HEK293 (cell line): ENCODE measurements around the gene NKX1-1.

ENCODE experiments used
- CTCF ChIA-PET: fragments of 350-600 bp; formaldehyde crosslinking; extraction: SDS; loops from one replicate; lab custom pipeline; 2021; ENCODE audit warnings: antibody characterized with exemption; lab: Yijun Ruan, JAX
- POLR2A ChIA-PET: fragments of 300-600 bp; formaldehyde crosslinking; extraction: SDS; loops from one replicate; lab custom pipeline; 2020; ENCODE audit warnings: antibody characterized with exemption, inconsistent platforms; lab: Yijun Ruan, JAX
- H3K27ac ChIP-seq: fragments of 200-500 bp; sonication (Bioruptor generic); 2 replicates; pipeline ENCODE4 v1.5.1; 2014; ENCODE audit warnings: low read depth, low read length, control low read depth, inconsistent platforms; ENCODE audit errors: extremely low read depth
- H3K36me3 ChIP-seq, 2 experiments: fragments of 200-500 bp in 1 of 2; sonication (Bioruptor generic) in 1 of 2; 1 replicate in 1 of 2; 2 replicates in 1 of 2; pipeline ENCODE4 v1.5.1; 2014 to 2017; ENCODE audit warnings: inconsistent platforms in 2 of 2, low read length in 2 of 2; ENCODE audit not compliant: control insufficient read depth in 2 of 2, insufficient read depth in 1 of 2
- H3K4me1 ChIP-seq: fragments of 200-500 bp; sonication (Bioruptor generic); 2 replicates; pipeline ENCODE4 v1.5.1; 2014; ENCODE audit warnings: mild to moderate bottlenecking, low read length, inconsistent platforms; ENCODE audit not compliant: control insufficient read depth, insufficient read depth
- H3K4me3 ChIP-seq: 2 replicates; pipeline ENCODE4 v1.5.1; 2011; ENCODE audit warnings: low read depth, mild to moderate bottlenecking, control low read depth, low read length, moderate library complexity
- H3K9me3 ChIP-seq: fragments of 200-500 bp; sonication (Bioruptor generic); 2 replicates; pipeline ENCODE4 v1.5.1; 2014; ENCODE audit warnings: low read depth, low read length, inconsistent platforms; ENCODE audit not compliant: control insufficient read depth, insufficient read depth
- GLIS1 ChIP-seq: fragments of 450-650 bp; formaldehyde crosslinking; IDR thresholded peaks from 2 replicates; pipeline ENCODE4 v1.5.1; 2016; ENCODE audit warnings: missing biosample characterization, missing genetic modification characterization
- KLF1 ChIP-seq: fragments of 450-650 bp; formaldehyde crosslinking; IDR thresholded peaks from 2 replicates; pipeline ENCODE4 v1.5.1; 2016; ENCODE audit warnings: missing biosample characterization, missing genetic modification characterization
- KLF7 ChIP-seq: fragments of 450-650 bp; formaldehyde crosslinking; IDR thresholded peaks from 2 replicates; pipeline ENCODE4 v1.5.1; 2016; ENCODE audit warnings: missing biosample characterization, missing genetic modification characterization, borderline replicate concordance
- MYNN ChIP-seq: fragments of 450-650 bp; formaldehyde crosslinking; IDR thresholded peaks from 2 replicates; pipeline ENCODE4 v1.5.1; 2016; ENCODE audit warnings: missing biosample characterization, missing genetic modification characterization, borderline replicate concordance
- YY2 ChIP-seq: fragments of 450-650 bp; formaldehyde crosslinking; IDR thresholded peaks from 2 replicates; pipeline ENCODE4 v1.5.1; 2016; ENCODE audit warnings: missing biosample characterization, missing genetic modification characterization
- ZFHX2 ChIP-seq: fragments of 450-650 bp; formaldehyde crosslinking; conservative IDR thresholded peaks from 2 replicates; pipeline ENCODE4 v1.5.1; 2016; ENCODE audit warnings: missing biosample characterization, missing genetic modification characterization
- ZFP37 ChIP-seq: fragments of 450-650 bp; formaldehyde crosslinking; IDR thresholded peaks from 2 replicates; pipeline ENCODE4 v1.5.1; 2016; ENCODE audit warnings: missing biosample characterization, missing genetic modification characterization
- ZFP69B ChIP-seq: fragments of 450-650 bp; formaldehyde crosslinking; IDR thresholded peaks from 2 replicates; pipeline ENCODE4 v1.5.1; 2016; ENCODE audit warnings: missing biosample characterization, missing genetic modification characterization
- ZNF10 ChIP-seq: fragments of 450-650 bp; formaldehyde crosslinking; IDR thresholded peaks from 2 replicates; pipeline ENCODE4 v1.5.1; 2017; ENCODE audit warnings: missing biosample characterization, missing genetic modification characterization
- ZNF112 ChIP-seq: fragments of 450-650 bp; formaldehyde crosslinking; IDR thresholded peaks from 2 replicates; pipeline ENCODE4 v1.5.0; 2017; ENCODE audit warnings: missing biosample characterization, missing genetic modification characterization
- ZNF114 ChIP-seq: fragments of 450-650 bp; formaldehyde crosslinking; IDR thresholded peaks from 2 replicates; pipeline ENCODE4 v1.5.0; 2017; ENCODE audit warnings: missing biosample characterization, missing genetic modification characterization
- ZNF16 ChIP-seq: fragments of 450-650 bp; formaldehyde crosslinking; IDR thresholded peaks from 2 replicates; pipeline ENCODE4 v1.5.1; 2016; ENCODE audit warnings: low read depth, missing biosample characterization, missing genetic modification characterization
- ZNF311 ChIP-seq: fragments of 450-650 bp; formaldehyde crosslinking; IDR thresholded peaks from 2 replicates; pipeline ENCODE4 v1.5.1; 2017; ENCODE audit warnings: missing biosample characterization, missing genetic modification characterization, borderline replicate concordance
- ZNF530 ChIP-seq: fragments of 450-650 bp; formaldehyde crosslinking; IDR thresholded peaks from 2 replicates; pipeline ENCODE4 v1.5.1; 2016; ENCODE audit warnings: low read depth, missing biosample characterization, missing genetic modification characterization
- ZNF548 ChIP-seq: fragments of 450-650 bp; formaldehyde crosslinking; IDR thresholded peaks from 2 replicates; pipeline ENCODE4 v1.5.1; 2016; ENCODE audit warnings: missing biosample characterization, missing genetic modification characterization
- ZNF561 ChIP-seq: fragments of 450-650 bp; IDR thresholded peaks from 2 replicates; pipeline ENCODE4 v1.5.1; 2018; ENCODE audit warnings: missing biosample characterization, missing genetic modification characterization, borderline replicate concordance
- ZNF670 ChIP-seq: fragments of 450-650 bp; formaldehyde crosslinking; IDR thresholded peaks from 2 replicates; pipeline ENCODE4 v1.5.1; 2016; ENCODE audit warnings: missing biosample characterization, missing genetic modification characterization, low read depth
- ZNF76 ChIP-seq: fragments of 450-650 bp; formaldehyde crosslinking; IDR thresholded peaks from 2 replicates; pipeline ENCODE4; 2016; ENCODE audit warnings: low read depth, missing biosample characterization, missing genetic modification characterization, borderline replicate concordance
- ZNF776 ChIP-seq: fragments of 450-650 bp; formaldehyde crosslinking; IDR thresholded peaks from 2 replicates; pipeline ENCODE4 v1.5.0; 2017; ENCODE audit warnings: missing biosample characterization, missing genetic modification characterization, borderline replicate concordance
- TF ChIP-seq, protein P1 (sequence below): fragments of 450-650 bp; formaldehyde crosslinking; IDR thresholded peaks from 2 replicates; pipeline ENCODE4 v1.5.1; 2016; ENCODE audit warnings: missing biosample characterization, missing genetic modification characterization
- TF ChIP-seq, protein P2 (sequence below): fragments of 450-650 bp; formaldehyde crosslinking; IDR thresholded peaks from 2 replicates; pipeline ENCODE4 v1.5.1; 2016; ENCODE audit warnings: missing biosample characterization, missing genetic modification characterization
- TF ChIP-seq, protein P3 (sequence below): fragments of 450-650 bp; formaldehyde crosslinking; IDR thresholded peaks from 2 replicates; pipeline ENCODE4 v1.5.1; 2017; ENCODE audit warnings: missing biosample characterization, missing genetic modification characterization
- TF ChIP-seq, protein P4 (sequence below): sonication (generic); formaldehyde crosslinking; IDR thresholded peaks from 2 replicates; pipeline ENCODE4 v1.8.1; 2022; ENCODE audit warnings: mild to moderate bottlenecking, moderate library complexity, missing genetic modification reagents

The NKX1-1 gene

DNA sequence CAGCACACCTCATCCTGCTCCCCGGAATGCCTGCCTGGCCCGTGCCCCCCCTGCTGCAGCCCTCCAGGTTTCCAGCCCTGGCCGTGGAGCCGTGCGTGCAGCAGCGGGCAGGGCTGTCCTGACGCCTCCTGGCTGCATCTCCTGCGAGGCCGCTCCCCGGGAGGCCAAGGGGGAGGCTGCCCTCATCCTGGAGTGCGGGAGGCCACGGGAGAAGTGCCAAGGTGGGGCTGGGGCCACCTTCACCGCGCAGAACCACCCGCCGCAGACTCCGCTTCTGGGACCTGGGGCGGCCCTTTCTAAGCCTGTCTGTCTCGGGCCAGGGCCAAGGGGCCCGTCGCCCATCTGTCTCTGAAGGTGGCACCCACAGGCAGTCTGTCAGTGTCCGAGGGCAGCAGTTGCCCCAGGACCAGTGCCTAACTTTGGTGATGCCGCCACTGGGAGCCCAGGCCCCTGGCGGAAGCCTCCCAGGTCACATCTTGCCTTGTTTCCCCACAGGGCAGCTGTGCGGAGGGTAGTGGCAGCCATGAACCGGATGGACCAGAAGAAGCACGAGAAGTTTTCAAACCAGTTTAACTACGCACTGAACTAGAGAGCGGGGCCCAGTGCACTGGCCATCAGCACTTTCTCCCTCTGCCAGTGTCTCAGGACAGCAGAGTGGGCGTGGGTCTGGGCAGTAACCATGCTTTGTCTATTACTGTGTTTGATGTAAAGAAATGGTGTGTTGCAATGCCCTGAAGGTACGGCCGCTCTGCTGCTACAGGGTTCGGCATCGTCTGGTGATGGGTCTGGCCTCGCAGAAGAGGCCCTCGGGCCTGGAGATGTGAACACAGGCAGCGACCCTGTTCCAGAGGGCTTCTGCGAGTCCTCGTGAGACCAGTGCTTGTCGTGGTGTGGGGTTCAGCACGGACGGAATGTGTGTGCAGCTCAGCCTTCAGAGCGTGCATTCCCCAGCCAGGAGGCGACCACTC lies 20.6 kb downstream of the NKX1-1 start:
- Histone ChIP-seq H3K36me3 (peaks cover 0 to 30% of the 10 kb centered on the region in 2 experiments; a peak in 1 of 3 replicates), H3K4me1 (no peaks in the 10 kb centered on the region), H3K4me3 (no peak overlapping the region), H3K9me3 (no peaks in the 10 kb centered on the region), H3K27ac (no peak overlapping the region)
- TF ChIP-seq ZNF561 (tag by site-specific recombination): no peak
- no peak for TF ChIP-seq ZNF112
- TF ChIP-seq ZNF530 (tag by site-specific recombination): no peak
- TF ChIP-seq ZNF776: no peak
- TF ChIP-seq ZNF10 (tag by site-specific recombination): no peak
- TF ChIP-seq, protein P1, sequence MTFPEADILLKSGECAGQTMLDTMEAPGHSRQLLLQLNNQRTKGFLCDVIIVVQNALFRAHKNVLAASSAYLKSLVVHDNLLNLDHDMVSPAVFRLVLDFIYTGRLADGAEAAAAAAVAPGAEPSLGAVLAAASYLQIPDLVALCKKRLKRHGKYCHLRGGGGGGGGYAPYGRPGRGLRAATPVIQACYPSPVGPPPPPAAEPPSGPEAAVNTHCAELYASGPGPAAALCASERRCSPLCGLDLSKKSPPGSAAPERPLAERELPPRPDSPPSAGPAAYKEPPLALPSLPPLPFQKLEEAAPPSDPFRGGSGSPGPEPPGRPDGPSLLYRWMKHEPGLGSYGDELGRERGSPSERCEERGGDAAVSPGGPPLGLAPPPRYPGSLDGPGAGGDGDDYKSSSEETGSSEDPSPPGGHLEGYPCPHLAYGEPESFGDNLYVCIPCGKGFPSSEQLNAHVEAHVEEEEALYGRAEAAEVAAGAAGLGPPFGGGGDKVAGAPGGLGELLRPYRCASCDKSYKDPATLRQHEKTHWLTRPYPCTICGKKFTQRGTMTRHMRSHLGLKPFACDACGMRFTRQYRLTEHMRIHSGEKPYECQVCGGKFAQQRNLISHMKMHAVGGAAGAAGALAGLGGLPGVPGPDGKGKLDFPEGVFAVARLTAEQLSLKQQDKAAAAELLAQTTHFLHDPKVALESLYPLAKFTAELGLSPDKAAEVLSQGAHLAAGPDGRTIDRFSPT (tag by site-specific recombination): no peak
- no peak for TF ChIP-seq MYNN (tag by site-specific recombination)
- TF ChIP-seq ZNF311: no peak
- TF ChIP-seq GLIS1 (tag by site-specific recombination): no peak
- no peak for TF ChIP-seq ZFP37 (tag by site-specific recombination)
- TF ChIP-seq, protein P2, sequence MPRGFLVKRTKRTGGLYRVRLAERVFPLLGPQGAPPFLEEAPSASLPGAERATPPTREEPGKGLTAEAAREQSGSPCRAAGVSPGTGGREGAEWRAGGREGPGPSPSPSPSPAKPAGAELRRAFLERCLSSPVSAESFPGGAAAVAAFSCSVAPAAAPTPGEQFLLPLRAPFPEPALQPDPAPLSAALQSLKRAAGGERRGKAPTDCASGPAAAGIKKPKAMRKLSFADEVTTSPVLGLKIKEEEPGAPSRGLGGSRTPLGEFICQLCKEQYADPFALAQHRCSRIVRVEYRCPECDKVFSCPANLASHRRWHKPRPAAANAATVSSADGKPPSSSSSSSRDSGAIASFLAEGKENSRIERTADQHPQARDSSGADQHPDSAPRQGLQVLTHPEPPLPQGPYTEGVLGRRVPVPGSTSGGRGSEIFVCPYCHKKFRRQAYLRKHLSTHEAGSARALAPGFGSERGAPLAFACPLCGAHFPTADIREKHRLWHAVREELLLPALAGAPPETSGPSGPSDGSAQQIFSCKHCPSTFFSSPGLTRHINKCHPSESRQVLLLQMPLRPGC (tag by site-specific recombination): no peak
- CTCF ChIA-PET: no interaction called here
- POLR2A ChIA-PET: no interaction called here

DNA sequence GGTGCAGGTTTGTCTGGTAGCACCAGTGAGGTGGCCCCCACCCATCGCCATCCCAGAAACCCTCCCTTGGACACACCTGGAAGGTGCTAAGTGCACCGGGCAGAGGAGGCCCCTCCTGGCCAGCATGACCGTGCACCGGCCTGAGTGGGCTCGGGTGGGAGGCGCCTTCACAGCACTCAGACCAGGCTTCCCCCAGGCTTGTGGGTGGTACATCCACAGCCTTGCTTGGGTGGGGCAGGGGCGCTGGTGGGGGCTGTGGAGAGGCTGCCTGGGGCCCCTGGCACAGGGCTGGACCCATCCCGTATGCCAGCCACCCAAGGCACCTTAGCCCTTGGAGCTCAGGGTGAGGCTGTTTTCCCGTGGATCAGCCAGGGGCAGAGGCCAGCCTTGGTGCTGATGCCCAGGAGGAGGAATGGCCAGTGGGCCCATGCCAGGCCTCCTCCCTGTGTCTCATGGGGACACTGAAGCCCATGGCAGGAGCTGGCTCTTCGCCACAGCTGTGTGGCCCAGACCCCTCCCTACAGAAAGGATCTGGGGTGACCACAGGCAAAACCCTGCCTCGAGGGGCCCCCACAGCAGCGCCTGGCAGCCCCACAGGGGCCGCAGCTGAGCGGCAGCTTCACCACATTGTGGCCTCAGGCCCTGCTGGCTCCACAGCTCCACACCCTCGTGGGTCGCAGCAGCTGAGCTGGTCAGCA lies 21.4 kb downstream of the NKX1-1 start:
- no peaks in the 10 kb centered on the region for H3K9me3 ChIP-seq
- no peaks in the 10 kb centered on the region for H3K4me1 ChIP-seq
- TF ChIP-seq ZNF16 (tag by site-specific recombination): no peak
- peaks cover 0 to 30% of the 10 kb centered on the region in 2 experiments; a peak in 1 of 3 replicates for H3K36me3 ChIP-seq
- ChIA-PET POLR2A (no interaction called here), CTCF (no interaction called here)
- H3K4me3 ChIP-seq: no peak overlapping the region
- H3K27ac ChIP-seq: no peak overlapping the region

DNA sequence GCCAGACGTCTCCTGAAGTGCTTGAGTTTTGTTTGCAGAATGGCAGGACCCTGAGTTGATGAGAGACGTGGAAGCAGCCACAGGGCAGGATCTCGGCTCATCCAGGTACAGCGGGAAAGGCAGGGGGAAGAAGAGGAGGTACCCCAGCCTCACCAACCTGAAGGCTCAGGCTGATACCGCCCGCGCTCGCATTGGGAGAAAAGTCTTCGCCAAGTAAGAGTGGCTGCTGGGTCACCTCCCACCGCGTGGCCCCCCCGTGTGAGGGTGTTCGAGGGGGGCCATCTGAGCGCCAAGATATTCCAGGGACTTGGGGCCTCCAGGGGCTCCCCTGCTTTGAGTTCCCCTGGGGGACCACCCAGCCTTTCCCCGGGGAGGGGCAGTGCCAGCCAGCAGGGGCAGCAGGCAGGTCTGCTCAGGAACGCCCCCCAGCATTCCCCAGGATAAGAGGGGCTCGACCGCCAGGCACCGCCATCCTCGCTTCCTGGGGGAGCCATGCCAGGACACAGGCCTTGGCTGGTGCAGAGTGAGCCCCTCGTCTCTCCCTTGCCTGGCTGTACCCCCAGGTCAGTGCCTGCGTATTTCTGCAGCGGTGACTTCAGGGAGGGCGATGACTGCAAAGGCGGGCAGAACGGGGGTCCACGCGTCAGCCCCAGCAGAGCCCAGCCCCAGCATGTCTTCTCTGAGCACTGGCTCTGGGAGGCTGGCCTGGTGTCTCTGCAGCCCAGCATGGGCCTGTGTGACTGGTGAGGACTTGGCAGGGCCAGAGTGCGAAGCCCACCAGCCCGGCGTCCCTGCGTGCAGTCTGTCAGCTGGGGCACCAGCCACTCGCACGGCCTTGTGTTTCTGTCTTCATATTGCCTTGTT lies 22.3 kb downstream of the NKX1-1 start:
- CTCF ChIA-PET: no interaction called here
- H3K36me3 ChIP-seq: peaks cover 0 to 30% of the 10 kb centered on the region in 2 experiments; a peak in 1 of 3 replicates
- no peaks in the 10 kb centered on the region for H3K4me1 ChIP-seq
- H3K4me3 ChIP-seq: no peak overlapping the region
- H3K27ac ChIP-seq: no peak overlapping the region
- H3K9me3 ChIP-seq: no peaks in the 10 kb centered on the region
- POLR2A ChIA-PET: no interaction called here
- TF ChIP-seq KLF1: no peak
- TF ChIP-seq ZNF548 (tag by site-specific recombination): no peak
- no peak for TF ChIP-seq ZNF670 (tag by site-specific recombination)
- TF ChIP-seq ZNF114 (tag by site-specific recombination): no peak
- TF ChIP-seq, protein P3, sequence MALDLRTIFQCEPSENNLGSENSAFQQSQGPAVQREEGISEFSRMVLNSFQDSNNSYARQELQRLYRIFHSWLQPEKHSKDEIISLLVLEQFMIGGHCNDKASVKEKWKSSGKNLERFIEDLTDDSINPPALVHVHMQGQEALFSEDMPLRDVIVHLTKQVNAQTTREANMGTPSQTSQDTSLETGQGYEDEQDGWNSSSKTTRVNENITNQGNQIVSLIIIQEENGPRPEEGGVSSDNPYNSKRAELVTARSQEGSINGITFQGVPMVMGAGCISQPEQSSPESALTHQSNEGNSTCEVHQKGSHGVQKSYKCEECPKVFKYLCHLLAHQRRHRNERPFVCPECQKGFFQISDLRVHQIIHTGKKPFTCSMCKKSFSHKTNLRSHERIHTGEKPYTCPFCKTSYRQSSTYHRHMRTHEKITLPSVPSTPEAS (tag by site-specific recombination): no peak
- TF ChIP-seq, protein P4, sequence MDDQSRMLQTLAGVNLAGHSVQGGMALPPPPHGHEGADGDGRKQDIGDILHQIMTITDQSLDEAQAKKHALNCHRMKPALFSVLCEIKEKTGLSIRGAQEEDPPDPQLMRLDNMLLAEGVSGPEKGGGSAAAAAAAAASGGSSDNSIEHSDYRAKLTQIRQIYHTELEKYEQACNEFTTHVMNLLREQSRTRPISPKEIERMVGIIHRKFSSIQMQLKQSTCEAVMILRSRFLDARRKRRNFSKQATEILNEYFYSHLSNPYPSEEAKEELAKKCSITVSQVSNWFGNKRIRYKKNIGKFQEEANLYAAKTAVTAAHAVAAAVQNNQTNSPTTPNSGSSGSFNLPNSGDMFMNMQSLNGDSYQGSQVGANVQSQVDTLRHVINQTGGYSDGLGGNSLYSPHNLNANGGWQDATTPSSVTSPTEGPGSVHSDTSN (CRISPR knock-in tag): no peak
- no peak for TF ChIP-seq YY2 (tag by site-specific recombination)
- no peak for TF ChIP-seq ZNF76 (tag by site-specific recombination)
- no peak for TF ChIP-seq ZFP69B
- TF ChIP-seq KLF7 (tag by site-specific recombination): no peak
- TF ChIP-seq ZFHX2: no peak
